ENCODE results near the gene TSGA10.
A peak's percentile ranks its signal among the peaks of the same experiment; 100 is the strongest.
"Not testable (repeated sequence)": the region's sequence is repeated elsewhere in the genome, so short reads cannot be mapped to it uniquely, and the experiment has no call there.

Gene TSGA10

GRCh38 chr2:99081891-99082290, 72.9 kb downstream of the TSGA10 start:
- DNase-seq (ENCODE audit: low read depth) = no peak
- no peak for TF ChIP-seq CTCF (conservative IDR thresholded peaks at IDR 0.05; ENCODE audit: low read depth, low read length)
- H3K4me3 ChIP-seq (ENCODE audit: low read depth, low read length) = no peak overlapping the region

- H3K4me3 ChIP-seq (ENCODE audit: low read depth, low read length) = no peak overlapping the region
- TF ChIP-seq CTCF (conservative IDR thresholded peaks at IDR 0.05; ENCODE audit: low read depth, low read length) = no peak
- DNase-seq (ENCODE audit: low read depth) = peak; percentile 2
Observed at GRCh38 chr2:99079226-99079625, 75.5 kb downstream of the TSGA10 start.

- no peak for DNase-seq (ENCODE audit: low read depth)
- no peak for TF ChIP-seq CTCF (conservative IDR thresholded peaks at IDR 0.05; ENCODE audit: low read depth, low read length)
- no peak overlapping the region for H3K4me3 ChIP-seq (ENCODE audit: low read depth, low read length)
Observed at GRCh38 chr2:99072551-99072950, 82.2 kb downstream of the TSGA10 start.

GRCh38 chr2:99067871-99068625, 86.7 kb downstream of the TSGA10 start:
- no peak for TF ChIP-seq CTCF (conservative IDR thresholded peaks at IDR 0.05; ENCODE audit: low read depth, low read length)
- no peak for DNase-seq (ENCODE audit: low read depth)
- H3K4me3 ChIP-seq (ENCODE audit: low read depth, low read length) = no peak overlapping the region

GRCh38 chr2:99066075-99066958, 88.4 kb downstream of the TSGA10 start:
- H3K4me3 ChIP-seq (ENCODE audit: low read depth, low read length) = no peak overlapping the region
- peak; percentile 78 for TF ChIP-seq CTCF (conservative IDR thresholded peaks at IDR 0.05; ENCODE audit: low read depth, low read length)
- peak; percentile 80 for DNase-seq (ENCODE audit: low read depth)

GRCh38 chr2:99049187-99049586, 105.6 kb downstream of the TSGA10 start:
- not testable (repeated sequence) for DNase-seq (ENCODE audit: low read depth); H3K4me3 ChIP-seq (ENCODE audit: low read depth, low read length)

- peak; percentile 11 for DNase-seq (ENCODE audit: low read depth)
- not testable (repeated sequence) for H3K4me3 ChIP-seq (ENCODE audit: low read depth, low read length)
Observed at GRCh38 chr2:99040736-99041300, 113.9 kb downstream of the TSGA10 start.

Data from choroid plexus epithelial cell (primary cell).